ENCODE measurements around the gene NUP62. TPM values are rescaled to one million over a fixed set of nuclear protein-coding genes. Genes with fewer than 3 reads are reported as not detected.
"Not testable (repeated sequence)": the region's sequence is repeated elsewhere in the genome, so short reads cannot be mapped to it uniquely, and the experiment has no call there.

Gene NUP62, protein sequence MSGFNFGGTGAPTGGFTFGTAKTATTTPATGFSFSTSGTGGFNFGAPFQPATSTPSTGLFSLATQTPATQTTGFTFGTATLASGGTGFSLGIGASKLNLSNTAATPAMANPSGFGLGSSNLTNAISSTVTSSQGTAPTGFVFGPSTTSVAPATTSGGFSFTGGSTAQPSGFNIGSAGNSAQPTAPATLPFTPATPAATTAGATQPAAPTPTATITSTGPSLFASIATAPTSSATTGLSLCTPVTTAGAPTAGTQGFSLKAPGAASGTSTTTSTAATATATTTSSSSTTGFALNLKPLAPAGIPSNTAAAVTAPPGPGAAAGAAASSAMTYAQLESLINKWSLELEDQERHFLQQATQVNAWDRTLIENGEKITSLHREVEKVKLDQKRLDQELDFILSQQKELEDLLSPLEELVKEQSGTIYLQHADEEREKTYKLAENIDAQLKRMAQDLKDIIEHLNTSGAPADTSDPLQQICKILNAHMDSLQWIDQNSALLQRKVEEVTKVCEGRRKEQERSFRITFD
- 28.4 TPM for total RNA-seq
- long read RNA-seq, transcript NUP62-202 (2 exons, 3,479 nt) = major isoform, 13 of 60 reads
- long read RNA-seq, transcript NUP62-201 (3 exons, 2,870 nt) = minor isoform, 5 of 60 reads
- long read RNA-seq, partial matches to known transcripts = 0 of 60 reads
- long read RNA-seq, other reads (novel, unspliced or antisense) = 35 of 60 reads

DNA sequence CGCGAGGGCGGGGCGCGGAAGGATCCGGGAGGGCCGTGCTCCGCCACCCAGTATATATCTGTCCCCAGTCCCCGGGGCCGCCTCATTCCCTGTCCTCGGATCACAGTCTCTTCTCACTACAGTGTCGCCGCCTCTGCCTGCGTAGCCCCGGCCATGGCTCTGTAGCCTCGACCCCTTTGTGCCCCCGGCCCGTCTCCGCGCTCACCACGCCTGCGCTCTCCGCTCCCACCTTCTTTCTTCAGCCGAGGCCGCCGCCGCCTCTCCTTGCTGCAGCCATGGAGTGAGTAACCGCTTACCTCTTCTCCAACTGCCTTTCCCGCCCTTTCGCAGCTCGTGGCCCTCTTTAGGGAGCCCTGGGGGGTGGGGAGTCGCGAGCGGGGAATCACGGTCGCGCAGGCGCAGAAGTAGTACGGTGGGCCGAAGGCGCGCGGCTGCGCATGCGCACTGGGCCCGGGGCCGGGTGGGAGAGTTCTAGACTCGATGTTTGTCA is at the start of gene NUP62, which contains the start of gene ATF5:
TSS of gene NUP62 (minus strand) at position 384 of the 490 bp plus-strand sequence. CDS start 19,697 bp downstream, outside the sequence.
TSS of gene ATF5 (plus strand) at position 85 of the 490 bp plus-strand sequence. CDS start 1,646 bp downstream, outside the sequence.
- peak; percentile 81 for ATAC-seq
- peak; percentile 95 for DNase-seq
- intact Hi-C loops (cut with micrococcal nuclease) = no loop called here

DNA sequence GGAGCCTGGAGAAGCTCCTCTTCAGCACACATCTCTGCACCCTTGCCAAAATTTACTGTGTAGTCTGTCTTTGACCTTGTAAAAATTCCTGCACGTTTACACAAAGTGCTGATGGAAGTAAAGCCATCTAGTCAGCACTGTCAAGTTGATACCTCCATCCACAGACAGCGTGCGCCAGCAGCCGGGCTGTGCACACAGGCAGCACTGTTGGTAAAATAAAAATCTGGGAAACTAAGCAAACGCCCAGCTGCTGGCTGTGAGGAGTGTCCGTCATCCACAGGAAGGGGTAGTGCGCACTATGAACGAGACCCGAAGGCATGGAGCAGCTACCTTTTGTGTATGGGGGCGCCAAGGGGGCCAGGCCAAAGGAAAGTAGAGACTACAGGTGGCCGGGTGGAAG is 49.0 kb upstream of the NUP62 start:
- no peak for ATAC-seq
- no peak for DNase-seq

DNA sequence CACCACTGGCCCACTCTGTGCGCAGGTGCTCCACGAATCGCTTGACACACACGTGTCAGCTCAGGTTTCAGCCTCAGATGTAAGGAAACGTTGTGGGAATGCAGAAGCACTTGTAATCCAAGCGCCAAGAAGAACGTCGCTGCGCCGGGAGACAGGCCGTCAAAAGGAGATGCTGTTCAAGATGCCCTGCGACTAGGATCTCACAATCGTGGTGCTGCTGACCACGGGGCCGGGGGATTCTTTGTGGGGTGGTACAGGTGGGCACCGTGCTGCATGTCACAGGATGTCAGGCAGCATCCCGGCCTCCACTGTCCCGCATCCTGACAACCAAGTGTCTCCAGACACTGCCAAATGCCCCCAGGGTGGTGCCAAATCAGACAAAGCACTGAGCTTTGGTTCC is 48.6 kb upstream of the NUP62 start:
- ATAC-seq = no peak
- DNase-seq = no peak
- intact Hi-C loops (cut with micrococcal nuclease) = no loop called here

More for the DNA sequence above, 49.0 kb upstream of the NUP62 start:
- intact Hi-C loops (cut with micrococcal nuclease) = no loop called here

DNA sequence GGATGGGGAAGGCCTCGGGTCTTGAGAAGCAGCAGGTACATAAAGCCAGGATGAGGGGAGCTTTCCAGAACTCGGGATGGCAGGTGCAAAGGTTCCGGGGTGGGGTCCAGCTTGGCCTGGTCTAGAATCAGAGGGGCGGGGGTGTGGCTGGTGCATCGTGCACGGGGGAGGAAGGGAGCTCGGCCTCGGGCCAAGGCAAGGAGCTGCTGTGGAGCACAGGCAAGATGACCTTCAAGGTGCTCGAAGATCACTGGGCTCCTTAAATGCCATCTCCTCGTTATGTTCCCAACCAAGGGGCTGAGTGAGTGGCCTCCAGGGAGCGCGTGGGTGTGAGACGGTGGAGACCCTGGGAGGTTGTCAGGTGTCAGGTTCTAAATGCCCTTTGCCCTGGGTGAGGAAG is 47.8 kb upstream of the NUP62 start:
- no peak for DNase-seq
- no peak for ATAC-seq
- intact Hi-C loops (cut with micrococcal nuclease) = no loop called here

DNA sequence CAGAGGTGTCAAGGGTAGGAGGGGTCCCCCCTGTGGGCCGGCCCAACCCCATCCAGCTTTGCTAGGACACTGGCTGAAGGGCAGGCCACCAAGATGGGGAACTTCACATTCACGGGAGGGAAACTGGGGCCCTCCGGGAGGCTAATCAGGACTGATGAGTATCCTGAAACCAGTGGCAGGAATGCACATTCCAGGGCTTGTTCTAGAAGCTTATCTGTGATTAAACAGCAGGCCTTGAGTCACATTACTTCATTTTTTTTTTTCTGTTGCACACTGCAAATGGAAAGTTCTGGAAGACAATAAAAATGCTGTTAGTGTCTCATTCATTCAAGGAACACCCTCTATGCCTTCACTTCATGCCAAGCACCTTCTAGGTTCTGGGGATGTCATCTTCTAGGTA is 47.2 kb upstream of the NUP62 start:
- DNase-seq = no peak
- intact Hi-C loops (cut with micrococcal nuclease) = no loop called here
- no peak for ATAC-seq

DNA sequence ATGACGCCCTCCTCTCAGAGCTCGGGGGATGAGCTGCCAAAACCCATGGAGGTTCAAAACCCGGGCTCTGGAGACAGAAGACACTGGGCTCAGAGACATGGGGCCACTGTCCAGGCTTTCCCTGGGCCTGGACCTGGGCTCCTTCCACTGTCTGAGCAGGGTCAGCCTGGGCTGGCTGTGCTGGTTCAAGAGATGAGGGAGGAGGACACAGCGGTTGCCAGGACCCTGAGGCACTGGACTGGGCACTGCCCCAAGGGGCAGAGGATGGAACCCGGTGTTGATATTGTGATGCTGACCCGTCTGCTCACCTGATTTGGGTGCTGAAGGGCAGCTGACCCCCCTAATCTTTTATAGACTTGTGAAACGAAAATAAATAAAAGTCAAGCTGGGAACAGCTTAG is 45.7 kb upstream of the NUP62 start:
- ATAC-seq (no peak), DNase-seq (no peak)
- intact Hi-C loops (cut with micrococcal nuclease) = no loop called here

DNA sequence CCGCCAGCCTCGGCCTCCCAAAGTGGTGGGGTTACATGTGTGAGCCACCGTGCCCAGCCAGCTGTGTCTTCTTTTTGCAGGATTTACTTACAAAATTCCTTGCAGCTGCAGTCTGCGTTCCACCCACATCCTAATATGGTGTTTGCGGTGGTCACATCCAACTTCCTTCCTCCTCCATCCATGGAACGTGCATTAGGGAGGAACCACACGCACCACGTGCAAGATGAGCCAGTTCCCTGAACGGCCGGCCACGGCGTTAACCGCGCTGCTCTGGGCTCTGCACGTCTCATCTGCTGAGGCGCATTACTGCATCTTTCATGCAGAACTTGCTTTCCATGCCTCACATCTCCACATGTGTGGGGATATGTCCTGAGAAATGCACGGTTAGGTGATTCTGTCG is 44.7 kb upstream of the NUP62 start:
- DNase-seq = peak; percentile 54
- intact Hi-C loops (cut with micrococcal nuclease) = no loop called here
- ATAC-seq = peak; percentile 49

DNA sequence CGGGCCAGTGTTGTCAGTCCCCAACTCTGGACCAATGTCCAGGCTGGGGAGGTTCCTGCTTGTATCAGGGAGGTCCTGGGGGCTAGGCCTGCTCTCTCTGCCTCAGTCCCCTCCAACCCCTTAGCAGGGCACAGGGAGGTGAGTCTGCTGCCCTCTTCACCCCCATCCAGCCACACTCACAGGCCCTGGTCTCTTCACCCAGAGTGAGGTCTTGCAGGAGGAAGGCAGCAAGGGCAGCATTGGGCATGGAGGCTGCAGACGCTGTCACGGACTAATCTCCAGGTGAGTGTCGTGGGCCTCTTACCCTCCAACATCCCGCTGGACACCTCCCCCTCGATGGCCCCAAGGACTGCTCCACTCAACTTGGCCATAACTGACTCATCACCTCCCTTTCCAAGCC is 43.5 kb upstream of the NUP62 start:
- intact Hi-C loops (cut with micrococcal nuclease) = no loop called here
- ATAC-seq (no peak), DNase-seq (no peak)

DNA sequence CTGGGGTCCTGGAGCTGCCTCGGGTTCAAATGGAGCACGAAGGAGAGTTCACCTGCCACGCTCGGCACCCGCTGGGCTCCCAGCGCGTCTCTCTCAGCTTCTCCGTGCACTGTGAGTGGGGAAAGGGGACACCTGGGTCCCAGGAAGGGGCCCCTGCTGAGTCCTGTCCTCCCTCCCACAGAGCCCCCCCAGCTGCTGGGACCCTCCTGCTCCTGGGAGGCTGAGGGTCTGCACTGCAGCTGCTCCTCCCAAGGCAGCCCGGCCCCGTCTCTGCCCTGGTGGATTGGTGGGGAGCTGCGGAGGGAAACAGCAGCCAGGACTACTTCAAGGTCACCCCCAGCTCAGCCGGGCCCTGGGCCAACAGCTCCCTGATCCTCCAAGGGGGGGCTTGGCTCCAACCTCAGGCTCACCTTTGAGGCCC is 42.7 kb upstream of the NUP62 start:
- ATAC-seq (no peak), DNase-seq (no peak)
- intact Hi-C loops (cut with micrococcal nuclease) = no loop called here

DNA sequence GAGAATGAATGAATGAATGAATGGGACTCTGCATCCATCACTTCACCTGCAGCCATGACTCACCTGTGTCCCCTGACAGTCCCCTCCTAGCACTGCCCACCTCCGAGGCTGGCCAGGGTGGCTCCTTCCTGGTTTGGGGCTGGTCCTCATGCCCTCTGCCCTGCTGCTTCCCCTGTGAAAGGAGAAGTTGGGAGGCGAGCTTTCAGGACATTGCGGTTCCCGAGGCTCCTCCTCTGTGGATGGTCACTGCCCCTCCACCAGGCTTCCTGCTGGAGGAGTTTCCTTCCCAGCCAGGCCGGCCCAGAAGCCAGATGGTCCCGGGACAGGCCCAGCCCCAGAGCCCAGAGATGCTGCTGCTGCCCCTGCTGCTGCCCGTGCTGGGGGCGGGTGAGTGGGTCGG is 40.1 kb upstream of the NUP62 start:
- intact Hi-C loops (cut with micrococcal nuclease); DNase-seq: not testable (repeated sequence)
- peak; percentile 74 for ATAC-seq

DNA sequence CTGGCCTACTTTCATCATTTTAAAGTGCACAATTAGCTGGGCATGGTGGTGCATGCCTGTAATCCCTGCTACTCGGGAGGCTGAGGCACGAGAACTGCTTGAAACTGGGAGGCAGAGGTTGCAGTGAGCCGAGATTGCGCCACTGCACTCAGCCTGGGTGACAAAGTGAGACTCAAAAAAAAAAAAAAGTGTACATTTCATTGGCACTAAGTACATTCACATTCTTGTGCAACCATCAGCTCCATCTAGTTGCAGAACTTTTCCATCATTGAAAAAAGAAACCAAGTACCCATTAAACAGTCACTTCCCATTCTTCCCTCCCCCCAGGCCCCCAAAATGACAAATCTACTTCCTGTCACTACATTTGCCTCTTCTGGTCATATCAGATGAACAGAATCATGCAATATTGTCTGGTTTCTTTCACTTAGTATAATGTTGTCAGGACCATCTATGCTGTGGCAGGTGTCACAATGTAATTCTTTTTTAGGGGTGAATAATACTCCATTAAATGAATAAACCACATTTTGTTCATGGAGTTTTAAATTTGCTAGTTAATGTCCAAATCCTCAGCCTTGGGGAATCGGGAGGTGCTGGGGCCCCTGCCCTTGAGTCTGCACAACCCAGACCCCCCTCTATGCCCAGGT is 39.1 kb upstream of the NUP62 start:
- DNase-seq (peak; percentile 41), ATAC-seq (peak; percentile 16)
- intact Hi-C loops (cut with micrococcal nuclease) = no loop called here

DNA sequence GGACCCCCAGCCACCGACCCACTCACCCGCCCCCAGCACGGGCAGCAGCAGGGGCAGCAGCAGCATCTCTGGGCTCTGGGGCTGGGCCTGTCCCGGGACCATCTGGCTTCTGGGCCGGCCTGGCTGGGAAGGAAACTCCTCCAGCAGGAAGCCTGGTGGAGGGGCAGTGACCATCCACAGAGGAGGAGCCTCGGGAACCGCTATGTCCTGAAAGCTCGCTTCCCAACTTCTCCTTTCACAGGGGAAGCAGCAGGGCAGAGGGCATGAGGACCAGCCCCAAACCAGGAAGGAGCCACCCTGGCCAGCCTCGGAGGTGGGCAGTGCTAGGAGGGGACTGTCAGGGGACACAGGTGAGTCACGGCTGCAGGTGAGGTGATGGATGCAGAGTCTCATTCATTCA is 31.7 kb upstream of the NUP62 start, which contains the start of gene SIGLEC11:
TSS of gene SIGLEC11 (minus strand) at position 193 of the 400 bp plus-strand sequence. CDS start at position 102, 91 bp downstream.
- ATAC-seq = peak; percentile 75
- intact Hi-C loops (cut with micrococcal nuclease); DNase-seq: not testable (repeated sequence)

DNA sequence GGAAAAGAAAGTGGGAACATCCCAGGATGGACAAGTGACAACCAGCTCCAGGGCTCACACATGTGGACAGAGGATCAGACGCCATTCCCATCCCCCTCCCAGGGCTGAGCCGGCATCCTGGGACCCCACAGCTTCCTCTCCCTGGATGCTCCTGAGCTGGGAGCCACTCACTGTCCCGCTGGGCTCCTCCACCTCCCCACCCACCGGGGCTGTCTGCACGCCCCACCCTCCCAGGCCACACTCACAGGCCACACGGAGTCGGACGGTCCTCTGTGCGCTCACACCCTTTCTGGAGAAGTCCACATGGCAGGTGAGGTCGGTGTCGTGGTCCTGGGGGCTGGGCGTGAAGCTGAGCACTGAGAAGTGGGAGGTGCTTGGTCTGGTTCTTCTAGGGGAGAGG is 30.6 kb upstream of the NUP62 start:
- intact Hi-C loops (cut with micrococcal nuclease) = not testable (repeated sequence)

DNA sequence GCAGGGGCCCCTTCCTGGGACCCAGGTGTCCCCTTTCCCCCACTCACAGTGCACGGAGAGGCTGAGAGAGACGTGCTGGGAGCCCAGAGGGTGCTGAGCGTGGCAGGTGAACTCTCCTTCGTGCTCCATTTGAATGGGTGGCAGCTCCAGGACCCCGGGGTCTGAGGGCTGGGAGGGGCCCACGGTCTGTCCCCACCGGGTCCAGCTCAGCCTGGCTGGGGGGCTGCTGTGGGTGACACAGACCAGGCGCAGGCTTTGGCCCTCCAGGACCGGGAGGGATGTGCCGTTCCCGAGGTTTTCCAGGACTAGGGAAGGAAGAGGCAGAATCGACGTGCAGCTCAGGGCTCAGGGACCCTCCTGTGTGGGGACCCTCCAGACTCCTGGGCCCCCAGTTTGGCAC is 29.3 kb upstream of the NUP62 start:
- intact Hi-C loops (cut with micrococcal nuclease); DNase-seq; ATAC-seq: not testable (repeated sequence)

More for the DNA sequence above, 30.6 kb upstream of the NUP62 start:
- not testable (repeated sequence) for ATAC-seq, DNase-seq

DNA sequence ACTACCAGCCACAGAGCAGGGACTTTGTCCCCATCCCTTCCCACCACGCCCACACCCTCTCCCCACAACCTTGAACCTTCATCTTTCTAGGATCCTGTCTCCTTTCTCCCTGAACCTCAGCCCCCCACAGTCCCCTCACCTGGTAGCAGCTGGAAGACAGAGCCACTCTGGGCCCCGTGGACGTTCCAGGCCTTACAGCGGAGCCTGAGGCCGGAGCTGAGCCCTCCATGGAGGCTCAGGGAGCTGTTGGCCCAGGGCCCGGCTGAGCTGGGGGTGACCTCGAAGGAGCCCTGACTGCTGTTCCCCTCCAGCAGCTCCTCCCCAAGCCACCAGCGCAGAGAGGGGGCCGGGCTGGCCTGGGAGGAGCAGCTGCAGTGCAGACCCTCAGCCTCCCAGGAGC is 28.8 kb upstream of the NUP62 start:
- ATAC-seq; DNase-seq; intact Hi-C loops (cut with micrococcal nuclease): not testable (repeated sequence)

DNA sequence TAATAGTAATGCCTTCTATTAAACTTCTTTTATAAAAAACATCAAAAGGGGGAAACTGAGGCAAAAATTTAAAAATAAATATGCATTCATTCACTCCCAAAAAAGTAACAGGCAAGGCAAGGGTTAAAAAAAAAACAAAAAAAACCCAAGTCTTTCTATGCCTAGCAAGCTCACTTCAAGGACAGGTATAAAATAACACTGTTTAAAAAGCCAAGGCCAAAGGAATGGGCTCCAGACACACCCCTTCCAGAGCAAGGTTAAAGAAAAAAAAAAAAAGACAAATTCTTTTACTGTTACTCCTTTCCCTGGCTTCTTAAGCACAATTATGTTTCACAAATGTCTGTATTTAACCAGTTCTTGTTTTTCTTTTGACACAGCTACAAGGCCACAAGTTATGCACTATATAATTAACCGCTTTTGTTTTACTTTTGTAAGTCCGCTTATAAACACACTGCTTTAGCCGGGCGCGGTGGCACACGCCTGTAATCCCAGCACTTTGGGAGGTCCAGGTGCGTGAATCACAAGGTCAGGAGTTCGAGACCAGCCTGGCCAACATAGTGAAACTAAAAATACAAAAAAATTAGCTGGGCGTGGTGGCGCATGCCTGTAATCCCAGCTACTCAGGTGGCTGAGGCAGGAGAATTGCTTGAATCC is 28.1 kb upstream of the NUP62 start:
- intact Hi-C loops (cut with micrococcal nuclease) = no loop called here
- DNase-seq = no peak
- ATAC-seq = no peak

DNA sequence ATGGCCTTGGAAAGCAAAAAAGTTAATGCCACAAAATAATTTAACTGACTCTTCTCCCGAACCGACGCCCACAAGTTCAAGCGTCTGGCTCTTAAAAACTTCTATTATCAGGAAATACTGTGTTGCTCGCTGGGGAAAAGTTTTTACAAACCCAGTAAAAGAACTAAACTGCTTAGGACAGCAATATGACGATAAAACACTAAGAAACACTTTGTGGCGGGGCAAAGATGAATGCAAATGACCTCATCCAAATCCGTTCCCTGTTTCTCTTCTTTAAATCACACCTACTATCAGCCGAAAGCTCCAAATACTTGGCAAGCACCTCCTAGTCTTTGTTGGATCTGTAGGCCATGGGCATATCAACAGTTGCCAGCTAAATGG is 26.8 kb upstream of the NUP62 start:
- no peak for ATAC-seq
- intact Hi-C loops (cut with micrococcal nuclease) = no loop called here
- DNase-seq = no peak

DNA sequence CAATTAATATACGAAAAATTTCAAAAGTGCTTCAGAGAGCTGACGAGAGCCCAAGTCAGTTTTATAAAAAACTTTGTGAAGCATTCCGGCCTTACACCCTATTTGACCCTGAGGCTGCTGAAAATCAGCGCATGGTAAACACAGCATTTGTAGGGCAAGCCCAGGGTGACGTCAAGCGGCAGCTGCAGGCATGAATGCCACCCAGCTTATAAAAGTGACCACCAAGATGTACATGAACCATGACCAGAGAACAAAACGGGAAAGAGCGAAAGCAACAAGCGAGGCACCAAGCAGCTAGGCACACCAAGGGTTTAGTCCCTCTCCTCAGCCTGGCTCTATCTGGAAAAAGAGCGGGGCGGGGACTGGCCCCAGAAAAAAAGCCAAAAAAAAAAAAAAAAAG is 25.6 kb upstream of the NUP62 start:
- ATAC-seq (no peak), DNase-seq (no peak)
- intact Hi-C loops (cut with micrococcal nuclease) = no loop called here

Data from left ventricle myocardium superior (tissue), 1 donor.